Tibial artery (tissue), 4 donors: ENCODE measurements around the gene SLC1A7.

Source experiments
- DNase-seq, 2 donors: peaks; one replicate each; pipeline ENCODE4 v3.0.0-alpha.2; 2019
- H3K27ac ChIP-seq, 2 donors: fragments of 200-600 bp; sonication (generic) in 1 of 2; 1 replicate in 1 of 2; 2 replicates in 1 of 2; pipeline ENCODE4 v1.5.1; 2018 to 2019; ENCODE audit warnings: mild to moderate bottlenecking in 1 of 2
- H3K27me3 ChIP-seq, 2 donors: fragments of 200-600 bp; sonication (generic) in 1 of 2; one replicate each; pipeline versions ENCODE4 v1.5.1 to v1.6.0; 2016 to 2019
- H3K36me3 ChIP-seq, 3 donors: fragments of 200-600 bp; sonication (generic) in 2 of 3; one replicate each; pipeline ENCODE4 v1.5.1; 2016 to 2019; ENCODE audit warnings: mild to moderate bottlenecking in 2 of 3
- H3K4me1 ChIP-seq, 4 donors: fragments of 200-600 bp; sonication (generic) in 2 of 4; 1 replicate in 3 of 4; 2 replicates in 1 of 4; pipeline ENCODE4 v1.5.1; 2016 to 2019
- H3K4me3 ChIP-seq, 2 donors: fragments of 200-600 bp; sonication (generic) in 1 of 2; 1 replicate in 1 of 2; 2 replicates in 1 of 2; pipeline ENCODE4 v1.5.1; 2018 to 2019; ENCODE audit warnings: mild to moderate bottlenecking in 2 of 2
- H3K9me3 ChIP-seq, 3 donors: fragments of 200-600 bp; sonication (generic) in 1 of 3; one replicate each; pipeline ENCODE4 v1.5.1; 2016 to 2019
- intact Hi-C: fragments of 100-400 bp; cut with DNase I; formaldehyde crosslinking; loops from one replicate; pipeline ENCODE4 v1.15.0; 2023; ENCODE audit warnings: low total_unique reads
- TF ChIP-seq, protein P1 (sequence below), 2 experiments: fragments of 200-600 bp in 1 of 2; fragments of 450-650 bp in 1 of 2; IDR thresholded peaks; one replicate each; pipeline ENCODE4 v1.5.1; 2017 to 2019; ENCODE audit warnings: antibody characterized with exemption in 2 of 2, mild to moderate bottlenecking in 1 of 2, moderate library complexity in 1 of 2

Gene SLC1A7

DNA sequence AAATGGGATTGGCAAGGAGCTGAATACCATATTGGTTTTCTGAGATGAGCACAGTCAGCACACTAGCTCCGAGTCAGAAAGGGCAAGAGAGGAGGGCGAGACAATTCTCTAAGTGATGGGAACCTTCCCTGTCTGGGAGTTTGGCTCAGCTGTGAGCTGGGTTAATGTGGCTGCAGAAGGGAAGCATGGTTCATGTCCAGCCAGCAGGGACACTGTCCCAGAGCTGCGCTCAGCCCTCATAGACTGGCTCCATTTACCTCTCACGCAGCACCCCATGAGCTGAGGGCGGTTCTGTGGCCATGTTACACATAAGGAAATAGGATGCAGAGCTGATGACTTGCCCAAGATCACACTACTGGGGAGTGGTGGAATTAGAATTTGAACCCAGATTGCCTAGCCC, 38.5 kb upstream of the SLC1A7 start:
- no peak overlapping the region for H3K4me3 ChIP-seq
- intact Hi-C loops = loop anchor here (10.0 kb wide), 1 partner anchor 456 kb away; the partner anchor contains the start of gene ZYG11B
- H3K9me3 ChIP-seq = no peaks in the 10 kb centered on the region
- TF ChIP-seq, protein P1, sequence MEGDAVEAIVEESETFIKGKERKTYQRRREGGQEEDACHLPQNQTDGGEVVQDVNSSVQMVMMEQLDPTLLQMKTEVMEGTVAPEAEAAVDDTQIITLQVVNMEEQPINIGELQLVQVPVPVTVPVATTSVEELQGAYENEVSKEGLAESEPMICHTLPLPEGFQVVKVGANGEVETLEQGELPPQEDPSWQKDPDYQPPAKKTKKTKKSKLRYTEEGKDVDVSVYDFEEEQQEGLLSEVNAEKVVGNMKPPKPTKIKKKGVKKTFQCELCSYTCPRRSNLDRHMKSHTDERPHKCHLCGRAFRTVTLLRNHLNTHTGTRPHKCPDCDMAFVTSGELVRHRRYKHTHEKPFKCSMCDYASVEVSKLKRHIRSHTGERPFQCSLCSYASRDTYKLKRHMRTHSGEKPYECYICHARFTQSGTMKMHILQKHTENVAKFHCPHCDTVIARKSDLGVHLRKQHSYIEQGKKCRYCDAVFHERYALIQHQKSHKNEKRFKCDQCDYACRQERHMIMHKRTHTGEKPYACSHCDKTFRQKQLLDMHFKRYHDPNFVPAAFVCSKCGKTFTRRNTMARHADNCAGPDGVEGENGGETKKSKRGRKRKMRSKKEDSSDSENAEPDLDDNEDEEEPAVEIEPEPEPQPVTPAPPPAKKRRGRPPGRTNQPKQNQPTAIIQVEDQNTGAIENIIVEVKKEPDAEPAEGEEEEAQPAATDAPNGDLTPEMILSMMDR (IDR thresholded peaks at IDR 0.05) = no peak
- H3K27ac ChIP-seq = no peak overlapping the region
- DNase-seq = no peak
- no peaks in the 10 kb centered on the region for H3K27me3 ChIP-seq
- H3K4me1 ChIP-seq = peaks cover 0 to 24% (median 10%) of the 10 kb centered on the region in 4 donors
- H3K36me3 ChIP-seq = no peaks in the 10 kb centered on the region

DNA sequence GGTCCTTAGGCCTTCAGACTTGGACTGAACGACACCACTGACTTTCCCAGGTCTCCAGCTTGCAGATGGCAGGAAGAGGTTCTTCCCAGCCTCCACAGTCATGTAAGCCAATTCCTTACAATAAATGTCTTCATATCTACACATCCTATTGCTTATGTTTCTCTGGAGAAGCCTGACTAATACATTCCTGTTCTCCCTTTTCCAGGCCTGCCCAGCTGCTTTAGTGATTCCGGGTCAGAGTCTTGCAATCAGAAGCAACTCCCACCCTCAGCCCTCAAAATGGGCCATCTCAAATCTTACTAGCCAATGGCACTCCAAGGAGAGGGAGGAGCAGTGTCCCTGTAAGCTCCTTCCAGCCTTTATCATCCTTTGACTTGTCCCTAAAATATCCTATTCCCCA, 37.8 kb upstream of the SLC1A7 start:
- Histone ChIP-seq H3K4me1 (peaks cover 0 to 25% (median 10%) of the 10 kb centered on the region in 4 donors), H3K36me3 (no peaks in the 10 kb centered on the region), H3K9me3 (no peaks in the 10 kb centered on the region), H3K27ac (no peak overlapping the region), H3K27me3 (no peaks in the 10 kb centered on the region), H3K4me3 (no peak overlapping the region)
- TF ChIP-seq, protein P1 (IDR thresholded peaks at IDR 0.05) = no peak
- intact Hi-C loops = loop anchor here (10.0 kb wide), 1 partner anchor 455 kb away; the partner anchor contains the start of gene ZYG11B
- no peak for DNase-seq

DNA sequence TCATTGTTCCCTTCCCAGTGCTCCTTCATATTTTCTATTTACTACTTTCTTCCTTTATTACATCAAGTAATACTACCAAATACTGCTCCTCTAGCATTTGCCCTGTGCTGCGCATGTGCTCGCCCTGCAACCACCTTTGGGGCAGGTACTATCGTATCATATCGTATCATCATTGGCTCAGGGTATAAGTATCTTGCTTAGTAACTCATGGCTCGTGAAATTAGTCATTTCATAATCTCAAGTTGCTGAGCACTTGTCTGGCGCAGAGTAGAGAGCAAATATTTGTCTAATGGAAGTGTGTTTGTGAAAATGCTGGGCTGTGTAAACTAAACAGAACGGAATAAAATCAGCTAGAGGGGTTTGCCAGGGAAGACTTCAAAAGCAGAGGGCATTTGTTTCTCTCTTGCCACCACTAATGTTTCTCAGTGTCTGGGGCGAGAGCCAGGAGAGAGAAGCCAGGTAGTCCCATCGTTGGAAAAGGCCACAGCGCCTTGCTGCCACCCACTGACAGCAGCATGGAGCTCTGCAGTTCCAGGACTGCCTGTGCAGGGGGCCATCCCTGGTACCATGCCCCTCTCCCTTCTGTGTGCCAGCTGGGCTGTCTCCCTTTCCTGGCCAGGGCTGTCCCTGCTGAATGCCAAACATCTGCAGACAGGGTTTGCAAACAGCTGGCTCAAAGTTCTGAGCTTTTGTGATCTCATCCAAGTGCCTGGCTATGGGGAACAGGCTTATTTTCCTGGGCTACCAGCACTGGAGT, 34.2 kb upstream of the SLC1A7 start:
- TF ChIP-seq, protein P1 (IDR thresholded peaks at IDR 0.05) = peak in 1 of 2 experiments; percentile 13
- intact Hi-C loops = no loop called here
- Histone ChIP-seq H3K27ac (peak overlapping the region in 1 of 2 donors; percentile 48), H3K4me1 (peaks cover 0 to 31% (median 10%) of the 10 kb centered on the region in 4 donors), H3K4me3 (no peak overlapping the region), H3K9me3 (no peaks in the 10 kb centered on the region), H3K36me3 (no peaks in the 10 kb centered on the region), H3K27me3 (no peaks in the 10 kb centered on the region)
- DNase-seq = no peak

DNA sequence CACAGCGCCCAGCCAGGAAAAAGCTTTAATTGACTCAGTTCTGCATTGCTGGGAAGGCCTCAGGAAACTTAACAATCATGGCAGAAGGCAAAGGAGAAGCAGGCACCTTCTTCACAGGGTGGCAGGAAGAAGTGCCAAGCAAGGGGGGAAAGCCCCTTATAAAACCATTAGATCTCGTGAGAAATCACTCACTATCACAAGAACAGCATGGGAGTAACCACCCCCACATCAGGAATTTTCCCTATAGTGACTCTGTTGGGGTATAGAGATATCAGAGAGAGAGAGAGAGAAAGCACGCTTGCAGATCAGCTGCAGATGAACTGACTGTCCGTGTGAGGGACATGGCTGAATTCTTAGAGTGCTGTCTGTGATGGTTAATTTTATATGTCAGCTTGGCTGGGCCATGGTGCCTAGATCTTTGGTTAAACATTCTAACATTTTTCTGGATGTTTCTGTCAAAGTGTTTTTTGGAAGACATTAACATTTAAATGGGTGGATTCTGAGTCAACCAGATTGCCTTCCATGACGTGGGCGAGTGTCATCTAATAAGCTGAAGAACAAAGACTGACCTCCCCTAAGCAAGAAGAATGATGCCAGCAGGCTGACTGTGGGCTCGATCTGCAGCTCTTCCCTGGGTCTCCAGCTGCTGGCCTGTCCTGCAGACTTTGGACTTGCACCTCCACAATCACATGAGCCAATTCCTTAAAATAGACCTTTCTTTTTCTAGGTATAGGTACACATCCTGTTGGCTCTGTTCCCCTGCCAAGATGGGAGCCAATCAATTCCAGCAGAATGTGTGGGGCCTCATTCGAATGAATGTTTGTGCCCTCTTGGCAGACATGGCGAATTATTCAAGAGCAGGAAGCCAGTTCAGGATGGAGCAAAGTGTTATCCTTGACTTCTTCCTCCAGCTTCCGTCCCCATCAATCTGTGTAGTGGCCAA, 32.8 kb upstream of the SLC1A7 start:
- no peaks in the 10 kb centered on the region for H3K36me3 ChIP-seq
- no peak overlapping the region for H3K4me3 ChIP-seq
- DNase-seq = no peak

More for the DNA sequence above, 32.8 kb upstream of the SLC1A7 start:
- H3K27me3 ChIP-seq = no peaks in the 10 kb centered on the region
- no peaks in the 10 kb centered on the region for H3K9me3 ChIP-seq
- peaks cover 0 to 31% (median 10%) of the 10 kb centered on the region in 4 donors for H3K4me1 ChIP-seq
- TF ChIP-seq, protein P1 (IDR thresholded peaks at IDR 0.05) = no peak
- intact Hi-C loops = no loop called here
- H3K27ac ChIP-seq = no peak overlapping the region
